Measurements from ENCODE around the gene FFAR1.

The FFAR1 gene

GRCh38 chr19:35392742-35393715 is 45.3 kb downstream of the FFAR1 start:
- peak in 1 of 14 donors; percentile 0 for DNase-seq

- DNase-seq: peak in 2 of 14 donors; percentile 4 to 7
These were observed 47.9 kb downstream of the FFAR1 start for GRCh38 chr19:35395382-35396199.

GRCh38 chr19:35396240-35396885 is 48.7 kb downstream of the FFAR1 start:
- DNase-seq: no peak

DNA sequence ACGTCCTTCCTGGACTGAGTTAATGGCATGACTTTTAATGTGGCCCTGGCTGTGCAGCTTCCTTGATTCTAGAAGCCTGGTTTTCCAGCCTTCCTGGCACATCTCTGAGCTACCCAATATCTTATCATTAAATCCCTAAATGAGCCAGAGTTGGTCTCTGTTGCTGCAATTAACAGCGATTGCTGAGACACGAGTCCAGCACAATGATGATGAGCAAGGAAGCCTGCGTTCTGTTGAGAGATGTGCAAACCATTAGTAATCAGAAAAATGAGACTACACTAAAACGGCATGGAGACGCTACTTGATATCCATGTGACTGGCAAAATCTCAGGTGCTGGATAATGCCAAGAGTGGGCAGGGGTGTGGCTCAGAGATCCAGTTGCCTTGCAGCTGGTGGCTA is 49.4 kb downstream of the FFAR1 start:
- DNase-seq: no peak
